Osteoblast (primary cell): Measurements from ENCODE around the gene PILRB. TPM values are rescaled to one million over a fixed set of nuclear protein-coding genes. Genes with fewer than 3 reads are reported as not detected.
A peak's percentile ranks its signal among the peaks of the same experiment; 100 is the strongest.

Experiments used
- DNase-seq: peaks from one replicate; pipeline ENCODE4 v3.0.0; 2011; ENCODE audit warnings: low spot score, mixed read lengths; ENCODE audit not compliant: insufficient read length; ENCODE audit errors: missing footprints
- H2AFZ ChIP-seq: 2 replicates; pipeline ENCODE4 v1.6.0; 2011; ENCODE audit warnings: mild to moderate bottlenecking, low read length
- H3K27ac ChIP-seq: 2 replicates; pipeline ENCODE4 v1.5.1; 2011; ENCODE audit warnings: mild to moderate bottlenecking, low read depth, low read length, moderate library complexity
- H3K27me3 ChIP-seq: 2 replicates; pipeline ENCODE4 v1.6.0; 2012; ENCODE audit warnings: mild to moderate bottlenecking, control low read depth, inconsistent platforms, low read length, moderate library complexity; ENCODE audit not compliant: insufficient read depth
- H3K36me3 ChIP-seq: 2 replicates; pipeline ENCODE4 v1.5.1; 2011; ENCODE audit warnings: mild to moderate bottlenecking, low read length, control low read depth, moderate library complexity; ENCODE audit not compliant: insufficient read depth
- H3K4me1 ChIP-seq: 2 replicates; pipeline ENCODE4 v1.5.1; 2011; ENCODE audit warnings: mild to moderate bottlenecking, low read length, control low read depth, moderate library complexity; ENCODE audit not compliant: insufficient read depth
- H3K4me2 ChIP-seq: 2 replicates; pipeline ENCODE4 v1.6.0; 2011; ENCODE audit warnings: mild to moderate bottlenecking, low read length; ENCODE audit not compliant: insufficient read depth
- H3K4me3 ChIP-seq: fragments of 200-600 bp; sonication (generic); 3 replicates; pipeline ENCODE4 v1.5.1; 2012; ENCODE audit warnings: mild to moderate bottlenecking, low read length, inconsistent platforms; ENCODE audit not compliant: insufficient read depth
- H3K79me2 ChIP-seq: 2 replicates; pipeline ENCODE4 v1.6.0; 2012; ENCODE audit warnings: mild to moderate bottlenecking, low read length, control low read depth, inconsistent platforms; ENCODE audit not compliant: insufficient read depth
- H3K9me3 ChIP-seq: 2 replicates; pipeline ENCODE4 v1.5.1; 2011; ENCODE audit warnings: low read depth, low read length, control low read depth
- H4K20me1 ChIP-seq: 2 replicates; pipeline ENCODE4 v1.6.0; 2012; ENCODE audit warnings: mild to moderate bottlenecking, low read length, control low read depth; ENCODE audit not compliant: insufficient read depth
- CTCF ChIP-seq: IDR thresholded peaks from 2 replicates; pipeline ENCODE4 v1.5.1; 2011; ENCODE audit warnings: mild to moderate bottlenecking, low read depth, low read length, moderate library complexity; ENCODE audit errors: extremely low read depth
- total RNA-seq: library from RNA; depleted of rRNA; stranded (reverse); fragments of >200 nt; gene quantifications from 2 replicates; pipeline ENCODE4 v1.2.3, GENCODE V29; 2012

PILRB gene
- total RNA-seq, 1 donor: 14.8 TPM

DNA sequence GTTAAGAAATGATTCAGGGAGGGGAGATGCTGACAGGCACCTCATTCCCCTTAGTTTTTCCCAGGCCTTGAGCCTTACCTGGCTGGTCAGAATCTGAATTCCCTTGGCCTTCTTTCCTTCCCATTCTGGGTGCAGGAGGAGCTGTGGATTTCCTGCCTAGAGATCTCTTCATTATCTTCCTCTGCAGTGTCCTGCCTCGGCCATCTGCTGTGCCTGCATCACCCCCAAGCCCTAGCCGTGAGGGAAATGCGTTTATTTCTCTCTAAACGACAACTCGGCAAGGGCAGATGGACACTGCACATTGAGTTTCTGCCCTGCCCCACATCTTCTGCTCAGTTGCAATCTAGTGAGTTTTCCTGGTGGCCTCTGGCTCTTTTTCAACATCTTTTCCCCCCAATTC lies 43.9 kb downstream of the PILRB start:
- H3K27ac ChIP-seq: no peak overlapping the region
- no peaks in the 10 kb centered on the region for H3K36me3 ChIP-seq
- H2AFZ ChIP-seq: no peak overlapping the region
- no peaks in the 10 kb centered on the region for H3K79me2 ChIP-seq
- no peaks in the 10 kb centered on the region for H4K20me1 ChIP-seq
- no peak for DNase-seq
- H3K27me3 ChIP-seq: peaks cover 15% of the 10 kb centered on the region
- H3K4me3 ChIP-seq: no peak overlapping the region
- H3K9me3 ChIP-seq: no peaks in the 10 kb centered on the region
- TF ChIP-seq CTCF: no peak
- no peaks in the 10 kb centered on the region for H3K4me1 ChIP-seq
- no peak overlapping the region for H3K4me2 ChIP-seq

DNA sequence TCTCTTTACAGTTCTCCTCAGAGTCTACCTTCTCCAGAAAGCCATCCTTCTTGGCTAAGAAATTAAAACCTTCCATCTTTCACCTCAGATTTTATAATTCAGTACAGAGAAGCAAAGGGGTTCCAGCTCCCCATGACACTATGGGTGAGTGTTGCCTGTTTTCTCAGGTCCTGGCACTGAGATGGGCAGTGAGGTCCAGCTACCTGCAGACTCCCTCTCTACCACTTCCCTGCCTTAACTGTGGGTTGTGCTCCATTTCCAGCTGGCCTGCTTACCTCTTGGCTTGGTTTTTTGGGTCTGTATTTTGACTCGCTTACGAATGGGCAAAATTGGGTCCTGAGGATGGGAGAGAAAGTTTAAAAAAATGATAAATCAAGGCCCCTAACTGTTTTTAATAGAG lies 44.3 kb downstream of the PILRB start:
- Histone ChIP-seq H3K79me2 (no peaks in the 10 kb centered on the region), H3K4me2 (no peak overlapping the region), H2AFZ (no peak overlapping the region), H3K27me3 (peaks cover 17% of the 10 kb centered on the region), H3K36me3 (no peaks in the 10 kb centered on the region), H3K27ac (no peak overlapping the region), H4K20me1 (peaks cover 2% of the 10 kb centered on the region), H3K4me3 (no peak overlapping the region), H3K9me3 (no peaks in the 10 kb centered on the region), H3K4me1 (peaks cover 4% of the 10 kb centered on the region)
- TF ChIP-seq CTCF: no peak
- no peak for DNase-seq

- peaks cover 5% of the 10 kb centered on the region for H3K4me1 ChIP-seq
- no peak overlapping the region for H3K4me2 ChIP-seq
- DNase-seq: no peak
- TF ChIP-seq CTCF: no peak
- peaks cover 2% of the 10 kb centered on the region for H4K20me1 ChIP-seq
- H3K4me3 ChIP-seq: no peak overlapping the region
- H3K36me3 ChIP-seq: no peaks in the 10 kb centered on the region
- no peak overlapping the region for H3K27ac ChIP-seq
- H3K9me3 ChIP-seq: no peaks in the 10 kb centered on the region
- no peaks in the 10 kb centered on the region for H3K79me2 ChIP-seq
- H2AFZ ChIP-seq: no peak overlapping the region
- peaks cover 14% of the 10 kb centered on the region for H3K27me3 ChIP-seq
These were observed 48.9 kb downstream of the PILRB start for GRCh38 chr7:100406767-100407166.

DNA sequence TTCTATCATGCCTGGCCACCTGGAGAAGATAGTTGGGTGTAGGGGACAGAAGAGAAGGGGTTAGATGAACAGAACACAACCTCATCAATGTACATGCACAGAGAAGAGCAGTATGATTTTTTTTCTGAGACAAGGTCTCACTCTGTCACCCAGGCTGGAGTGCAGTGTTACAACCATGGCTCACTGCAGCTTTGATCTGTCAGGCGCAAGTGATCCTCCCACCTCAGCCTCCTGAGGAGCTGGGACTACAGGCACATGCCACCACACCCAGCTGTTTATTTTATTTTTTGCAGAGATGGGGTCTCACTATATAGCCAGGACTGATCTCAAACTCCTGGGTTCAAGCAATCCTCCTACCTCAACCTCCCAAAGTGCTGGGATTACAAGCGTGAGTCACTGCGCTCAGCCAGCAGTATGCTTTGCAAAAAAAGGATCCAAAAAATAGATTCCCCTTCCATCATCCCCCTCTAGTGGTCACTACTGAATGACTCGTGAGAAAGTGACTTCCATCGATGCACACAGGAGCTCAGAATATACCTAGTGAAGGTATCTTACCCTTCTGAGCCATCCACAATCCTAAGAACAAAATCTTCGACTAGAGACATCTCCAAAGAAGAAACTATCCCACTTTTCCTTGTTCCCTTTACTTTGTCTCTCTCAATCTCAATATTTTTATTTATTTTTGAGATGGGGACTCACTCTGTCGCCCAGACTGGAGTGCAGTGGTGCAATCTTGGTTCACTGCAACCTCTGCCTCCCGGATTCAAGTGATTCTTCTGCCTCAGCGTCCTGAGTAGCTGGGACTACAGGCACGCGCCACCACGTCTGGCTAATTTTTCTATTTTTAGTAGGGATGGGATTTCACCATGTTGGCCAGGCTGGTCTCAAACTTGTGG lies 49.6 kb downstream of the PILRB start:
- H3K36me3 ChIP-seq: no peaks in the 10 kb centered on the region
- no peak overlapping the region for H3K4me2 ChIP-seq
- peaks cover 2% of the 10 kb centered on the region for H4K20me1 ChIP-seq
- no peak for DNase-seq
- peaks cover 14% of the 10 kb centered on the region for H3K27me3 ChIP-seq
- no peak overlapping the region for H3K4me3 ChIP-seq
- TF ChIP-seq CTCF: peak; percentile 68
- H3K79me2 ChIP-seq: no peaks in the 10 kb centered on the region
- no peak overlapping the region for H3K27ac ChIP-seq
- no peaks in the 10 kb centered on the region for H3K9me3 ChIP-seq
- H3K4me1 ChIP-seq: peaks cover 5% of the 10 kb centered on the region
- H2AFZ ChIP-seq: no peak overlapping the region
